RWPE2 (cell line): ENCODE data around the gene SLC16A13.
"Not testable (repeated sequence)": the region's sequence is repeated elsewhere in the genome, so short reads cannot be mapped to it uniquely, and the experiment has no call there.

Source experiments
- ATAC-seq: fragments of 200-7000 bp; cut with Tn5 transposase; 3 replicates; pipeline ENCODE4 v1.9.1; 2021; ENCODE audit warnings: low read depth
- DNase-seq: peaks from one replicate; pipeline ENCODE4 v3.0.0-alpha.2; 2020; ENCODE audit warnings: low spot score
- H3K27ac ChIP-seq: fragments of 450-650 bp; 2 replicates; pipeline ENCODE4 v1.5.1; 2017; ENCODE audit warnings: mild to moderate bottlenecking; ENCODE audit not compliant: poor library complexity, severe bottlenecking
- H3K27me3 ChIP-seq: fragments of 250-450 bp; sonication (Bioruptor Pico); 2 replicates; pipeline ENCODE4 v1.5.1; 2021; ENCODE audit warnings: mild to moderate bottlenecking, moderate library complexity; ENCODE audit not compliant: insufficient read depth, poor library complexity, severe bottlenecking
- H3K36me3 ChIP-seq: fragments of 250-450 bp; sonication (Bioruptor Pico); 2 replicates; pipeline ENCODE4 v1.5.1; 2020; ENCODE audit warnings: low read depth, mild to moderate bottlenecking, moderate library complexity
- H3K4me1 ChIP-seq: fragments of 250-450 bp; sonication (Bioruptor Pico); 2 replicates; pipeline ENCODE4 v1.5.1; 2021; ENCODE audit warnings: mild to moderate bottlenecking, moderate library complexity; ENCODE audit not compliant: insufficient read depth, poor library complexity, severe bottlenecking
- H3K4me3 ChIP-seq: fragments of 250-450 bp; sonication (Bioruptor Pico); 2 replicates; pipeline ENCODE4 v1.5.1; 2021; ENCODE audit warnings: mild to moderate bottlenecking, moderate library complexity; ENCODE audit not compliant: severe bottlenecking
- H3K9me3 ChIP-seq: fragments of 250-450 bp; sonication (Bioruptor Pico); 2 replicates; pipeline ENCODE4 v1.5.1; 2021; ENCODE audit warnings: mild to moderate bottlenecking, moderate library complexity; ENCODE audit not compliant: severe bottlenecking
- CTCF ChIP-seq: fragments of 450-650 bp; IDR thresholded peaks from one replicate; pipeline ENCODE4 v1.5.1; 2017; ENCODE audit warnings: mild to moderate bottlenecking, moderate library complexity; ENCODE audit not compliant: poor library complexity, severe bottlenecking

Gene SLC16A13

GRCh38 chr17:7043182-7043496 is 7.3 kb downstream of the SLC16A13 start:
- peak overlapping the region; percentile 19 for H3K4me3 ChIP-seq
- H3K4me1 ChIP-seq: peaks cover 13% of the 10 kb centered on the region
- TF ChIP-seq CTCF: no peak
- no peaks in the 10 kb centered on the region for H3K36me3 ChIP-seq
- H3K27ac ChIP-seq: no peak overlapping the region
- peaks cover 10% of the 10 kb centered on the region for H3K27me3 ChIP-seq
- ATAC-seq: 0 out of 3 replicates have a peak, but pooled peaks have one; percentile 4
- H3K9me3 ChIP-seq: no peaks in the 10 kb centered on the region
- no peak for DNase-seq

- H3K27ac ChIP-seq: no peak within 1 kb of the TSS
- ATAC-seq: peak; percentile 23; the same call in 2 of the 3 replicates
- no peaks in the 10 kb centered on the region for H3K36me3 ChIP-seq
- no peak for TF ChIP-seq CTCF
- H3K27me3 ChIP-seq: peaks cover 10% of the 10 kb centered on the region
- H3K9me3 ChIP-seq: no peaks in the 10 kb centered on the region
- peak within 1 kb of the TSS; percentile 19 for H3K4me3 ChIP-seq
- H3K4me1 ChIP-seq: peaks cover 13% of the 10 kb centered on the region
- no peak for DNase-seq
Observed at GRCh38 chr17:7043497-7044198, 7.8 kb downstream of the SLC16A13 start, which contains the start of gene SLC16A11. Gene SLC16A11, minus strand, starts transcription at chr17:7044092. Its CDS starts 579 bp downstream, at chr17:7043513.

GRCh38 chr17:7045492-7046126 is 9.8 kb downstream of the SLC16A13 start:
- ATAC-seq (peak; percentile 28), DNase-seq (no peak)
- H3K27ac ChIP-seq: peak overlapping the region; percentile 48
- H3K4me3 ChIP-seq: no peak overlapping the region
- peaks cover 13% of the 10 kb centered on the region for H3K4me1 ChIP-seq
- peaks cover 10% of the 10 kb centered on the region for H3K27me3 ChIP-seq
- no peaks in the 10 kb centered on the region for H3K9me3 ChIP-seq
- TF ChIP-seq CTCF: peak; percentile 84
- no peaks in the 10 kb centered on the region for H3K36me3 ChIP-seq

- peak; percentile 59 for TF ChIP-seq CTCF
- H3K27ac ChIP-seq: peak overlapping the region; percentile 48
- peaks cover 10% of the 10 kb centered on the region for H3K27me3 ChIP-seq
- DNase-seq (peak; percentile 87), ATAC-seq (peak; percentile 68)
- no peaks in the 10 kb centered on the region for H3K36me3 ChIP-seq
- H3K4me3 ChIP-seq: no peak overlapping the region
- H3K9me3 ChIP-seq: no peaks in the 10 kb centered on the region
- peaks cover 13% of the 10 kb centered on the region for H3K4me1 ChIP-seq
Observed at GRCh38 chr17:7046127-7046724, 10.4 kb downstream of the SLC16A13 start.

GRCh38 chr17:7046725-7047397 is 11.0 kb downstream of the SLC16A13 start:
- DNase-seq, ATAC-seq, H3K36me3 ChIP-seq, H3K4me3 ChIP-seq, H3K9me3 ChIP-seq: not testable (repeated sequence)
- peaks cover 13% of the 10 kb centered on the region for H3K4me1 ChIP-seq
- peaks cover 10% of the 10 kb centered on the region for H3K27me3 ChIP-seq
- peak overlapping the region; percentile 48 for H3K27ac ChIP-seq
